K562 (cell line): ENCODE measurements around the gene ASCC1. TPM values are rescaled to one million over a fixed set of nuclear protein-coding genes. Genes with fewer than 3 reads are reported as not detected.

ENCODE experiments used
- ATAC-seq: fragments of 200-7000 bp; cut with Tn5 transposase; 3 replicates; pipeline ENCODE4 v1.9.1; 2020; ENCODE audit warnings: moderate library complexity
- BruUV-seq: library from RNA; stranded (reverse); fragments of 400-500 nt; replicated peaks from 2 replicates; lab custom pipeline; 2021; lab: Mats Ljungman, UMichigan
- CTCF ChIA-PET: fragments of 300-600 bp; formaldehyde crosslinking; extraction: SDS; loops from one replicate; lab custom pipeline; 2021; ENCODE audit warnings: low intra/inter-chr PET ratio; lab: Yijun Ruan, JAX
- POLR2A ChIA-PET: fragments of 300-600, 350-650 bp; sonication (Branson Sonifier 250); formaldehyde crosslinking; extraction: SDS; loops from one replicate; lab custom pipeline; 2021; ENCODE audit warnings: antibody characterized with exemption, inconsistent platforms; lab: Yijun Ruan, JAX
- DNase-seq, 4 experiments: peaks; one replicate each; pipeline versions ENCODE4 v3.0.0 to v3.0.0-alpha.2; 2011 to 2018; ENCODE audit warnings: low spot score in 3 of 4, mixed read lengths in 3 of 4; ENCODE audit errors: extremely low read depth in 1 of 4
- FAIRE-seq: peaks from 2 replicates; lab custom pipeline; 2011; peaks lifted over from hg19 to GRCh38; lab: Jason Lieb, UNC
- H2AFZ ChIP-seq: 2 replicates; pipeline ENCODE4 v1.6.0; 2011; ENCODE audit warnings: low read depth, low read length, control low read depth, inconsistent platforms
- H3K27ac ChIP-seq: fragments of 200-600 bp; 3 replicates; pipeline ENCODE4 v1.8.0; 2011; ENCODE audit warnings: low read depth, mild to moderate bottlenecking, control low read depth, inconsistent platforms, low read length, moderate library complexity, mixed read lengths; ENCODE audit errors: extremely low read depth
- H3K27me3 ChIP-seq, 2 experiments: fragments of 300-600 bp in 1 of 2; 2 replicates in 1 of 2; 3 replicates in 1 of 2; pipeline versions ENCODE4 v1.6.0 to v1.8.0; 2011; ENCODE audit warnings: inconsistent platforms in 2 of 2, low read length in 2 of 2, mild to moderate bottlenecking in 1 of 2, mixed read lengths in 1 of 2, moderate library complexity in 1 of 2; ENCODE audit not compliant: control insufficient read depth in 2 of 2, insufficient read depth in 2 of 2
- H3K36me3 ChIP-seq: fragments of 300-600 bp; 3 replicates; pipeline ENCODE4 v1.8.0; 2011; ENCODE audit warnings: mild to moderate bottlenecking, low read length, inconsistent platforms; ENCODE audit not compliant: control insufficient read depth, insufficient read depth
- H3K4me1 ChIP-seq, 2 experiments: fragments of 200-600 bp in 1 of 2; replicated peaks in 1 of 2; 2 replicates in 1 of 2; 3 replicates in 1 of 2; pipeline versions ENCODE4 v1.5.1 to v1.8.0; 2011; ENCODE audit warnings: inconsistent platforms in 2 of 2, low read length in 2 of 2, mild to moderate bottlenecking in 1 of 2, mixed read lengths in 1 of 2, moderate library complexity in 1 of 2; ENCODE audit not compliant: control insufficient read depth in 2 of 2, insufficient read depth in 2 of 2
- H3K4me2 ChIP-seq: 2 replicates; pipeline ENCODE4 v1.6.1; 2011; ENCODE audit warnings: low read length, control low read depth, inconsistent platforms, mixed read lengths; ENCODE audit not compliant: insufficient read depth
- H3K4me3 ChIP-seq: fragments of 200-600 bp; sonication (generic), shearing (Covaris generic); 2 replicates; pipeline ENCODE4 v1.5.1; 2016; ENCODE audit warnings: control low read depth, inconsistent platforms
- H3K79me2 ChIP-seq: fragments of 200-600 bp; 3 replicates; pipeline ENCODE4 v1.8.0; 2011; ENCODE audit warnings: low read length, inconsistent platforms; ENCODE audit not compliant: control insufficient read depth, insufficient read depth
- H3K9ac ChIP-seq, 2 experiments: 2 replicates each; pipeline versions ENCODE4 v1.6.0 to v1.6.1; 2011; ENCODE audit warnings: low read depth in 2 of 2, low read length in 2 of 2, control low read depth in 1 of 2, inconsistent platforms in 1 of 2, mild to moderate bottlenecking in 1 of 2, mixed read lengths in 1 of 2; ENCODE audit not compliant: insufficient read depth in 1 of 2
- H3K9me1 ChIP-seq: one replicate; pipeline ENCODE4 v1.6.0; 2011; ENCODE audit warnings: inconsistent platforms, mild to moderate bottlenecking, low read length, moderate library complexity; ENCODE audit not compliant: control insufficient read depth, insufficient read depth
- H3K9me3 ChIP-seq: replicated peaks from 2 replicates; pipeline ENCODE4 v1.5.1; 2011; ENCODE audit warnings: low read depth, low read length, inconsistent platforms; ENCODE audit not compliant: control insufficient read depth, insufficient read depth
- H4K20me1 ChIP-seq: replicated peaks from 2 replicates; pipeline ENCODE4 v1.6.1; 2011; ENCODE audit warnings: low read length, inconsistent platforms, mixed read lengths; ENCODE audit not compliant: control insufficient read depth, insufficient read depth
- DPF2 ChIP-seq: fragments of 450-650 bp; IDR thresholded peaks from 2 replicates; pipeline ENCODE4 v1.6.1; 2016
- HLTF ChIP-seq: fragments of 450-650 bp; IDR thresholded peaks from 2 replicates; pipeline ENCODE4 v1.6.1; 2016
- JUND ChIP-seq, 2 experiments: IDR thresholded peaks; 2 replicates in 1 of 2; 3 replicates in 1 of 2; pipeline ENCODE4 v1.6.1; 2011; ENCODE audit warnings: borderline replicate concordance in 2 of 2, low read depth in 2 of 2, low read length in 2 of 2, improper control_type of control experiment in 1 of 2, missing biosample characterization in 1 of 2, missing genetic modification characterization in 1 of 2, missing genetic modification reagents in 1 of 2
- KLF6 ChIP-seq: fragments of 250-450 bp; sonication (Bioruptor Pico); IDR thresholded peaks from 2 replicates; pipeline ENCODE4 v1.4.0; 2020; ENCODE audit warnings: mild to moderate bottlenecking, moderate library complexity, borderline replicate concordance
- MIER1 ChIP-seq: fragments of 450-650 bp; IDR thresholded peaks from 2 replicates; pipeline ENCODE4 v1.6.1; 2016; ENCODE audit warnings: antibody characterized with exemption, mild to moderate bottlenecking, low read depth
- SMARCE1 ChIP-seq: fragments of 450-650 bp; IDR thresholded peaks from 2 replicates; pipeline ENCODE4 v1.7.1; 2016; ENCODE audit warnings: mild to moderate bottlenecking
- TAF9B ChIP-seq: fragments of 450-650 bp; IDR thresholded peaks from 2 replicates; pipeline ENCODE4 v1.6.1; 2018; ENCODE audit warnings: mild to moderate bottlenecking; ENCODE audit not compliant: partially characterized antibody
- TCF3 ChIP-seq: sonication (generic); formaldehyde crosslinking; IDR thresholded peaks from 2 replicates; pipeline ENCODE4 v1.4.0; 2020; ENCODE audit warnings: mild to moderate bottlenecking, missing genetic modification reagents
- TEAD4 ChIP-seq, 2 experiments: sonication (generic) in 1 of 2; formaldehyde crosslinking in 1 of 2; IDR thresholded peaks; 2 replicates each; pipeline versions ENCODE4 v1.6.1 to v1.8.0; 2012 to 2022; ENCODE audit warnings: borderline replicate concordance in 1 of 2, inconsistent platforms in 1 of 2, low read length in 1 of 2, mild to moderate bottlenecking in 1 of 2, missing genetic modification reagents in 1 of 2
- ZBTB7A ChIP-seq: IDR thresholded peaks from 2 replicates; pipeline ENCODE4 v1.6.1; 2011; ENCODE audit warnings: low read depth, mild to moderate bottlenecking, low read length, moderate library complexity, borderline replicate concordance; ENCODE audit not compliant: control insufficient read depth
- ZNF217 ChIP-seq: sonication (generic); formaldehyde crosslinking; IDR thresholded peaks from 2 replicates; pipeline ENCODE4 v1.8.0; 2022; ENCODE audit warnings: mild to moderate bottlenecking, missing genetic modification reagents
- ZNF324 ChIP-seq: fragments of 250-450 bp; sonication (Bioruptor Pico); IDR thresholded peaks from 2 replicates; pipeline ENCODE4 v1.4.0; 2020; ENCODE audit warnings: mild to moderate bottlenecking
- ZNF512 ChIP-seq: IDR thresholded peaks from 2 replicates; pipeline ENCODE4 v1.6.1; 2016; ENCODE audit warnings: missing genetic modification characterization, missing compliant biosample characterization
- ZNF668 ChIP-seq: fragments of 250-450 bp; sonication (Bioruptor Pico); IDR thresholded peaks from 2 replicates; pipeline ENCODE4 v1.8.0; 2022; ENCODE audit warnings: mild to moderate bottlenecking, inconsistent platforms
- WGBS: fragments of 100-300 bp; shearing (Covaris generic); methylation state at CpG from one replicate; pipeline ENCODE4 v1.1.6; 2016; ENCODE audit warnings: low coverage, mixed read lengths; ENCODE audit not compliant: insufficient coverage; ENCODE audit errors: missing lambda C conversion rate; 5-methylcytosine and 5-hydroxymethylcytosine counted together
- in situ Hi-C: fragments of 300-500 bp; cut with MboI; formaldehyde crosslinking; loops from 4 replicates; pipeline ENCODE4 v1.15.0; 2018; ENCODE audit warnings: inconsistent platforms, mixed read lengths
- intact Hi-C: fragments of 100-400 bp; cut with micrococcal nuclease; formaldehyde crosslinking; loops from 2 replicates; pipeline ENCODE4 v1.14.2; 2022
- polyA plus RNA-seq, 8 experiments: library from polyadenylated mRNA; depleted of rRNA in 4 of 8; stranded (reverse) in 5 of 8; unstranded in 3 of 8; fragments of >200 nt; fragmentation: Nextera tagmentation in 2 of 8; fragmentation: Illumina TruSeq in 1 of 8; extraction: Ambion mirVana in 2 of 8; extraction: Trizol in 1 of 8; gene quantifications; 2 replicates each; pipeline versions ENCODE4 v1.2.1 to v1.2.3, GENCODE V29; 2011 to 2014; ENCODE audit warnings: inconsistent platforms in 1 of 8, missing spikeins in 1 of 8
- total RNA-seq, 7 experiments: library from RNA; depleted of rRNA in 6 of 7; stranded (reverse); fragments of >200 nt in 6 of 7; fragmentation: Illumina TruSeq in 2 of 7; extraction: Trizol in 2 of 7; gene quantifications; 2 replicates each; pipeline versions ENCODE4 v1.2.1 to v1.2.3, GENCODE V29; 2011 to 2021; ENCODE audit warnings: low replicate concordance in 1 of 7

ASCC1 gene
- total and polyA plus RNA-seq, 9 of the 15 experiments (the other 6 are each of a cell fraction or from before 2014, with no cell fraction given), result 31.7 to 73.3 (median 52.8) TPM

- FAIRE-seq, result no peak
- TF ChIP-seq KLF6 (CRISPR knock-in tag), result no peak
- TF ChIP-seq HLTF, result no peak
- TF ChIP-seq ZNF324 (CRISPR knock-in tag), result no peak
- no peak for TF ChIP-seq MIER1
- no peak for TF ChIP-seq ZBTB7A
- Histone ChIP-seq H2AFZ (no peak overlapping the region), H3K4me2 (no peak overlapping the region), H3K9ac (no peak overlapping the region), H3K27ac (no peak overlapping the region), H4K20me1 (no peaks in the 10 kb centered on the region), H3K36me3 (peaks cover 17% of the 10 kb centered on the region; the same call in 1 of the 3 replicates), H3K9me3 (no peaks in the 10 kb centered on the region), H3K4me1 (peaks cover 3 to 7% of the 10 kb centered on the region in 2 experiments; a peak in 3 of 5 replicates), H3K9me1 (peaks cover 3% of the 10 kb centered on the region), H3K79me2 (no peaks in the 10 kb centered on the region), H3K27me3 (no peaks in the 10 kb centered on the region), H3K4me3 (no peak overlapping the region)
- BruUV-seq, result no TSS peak
- ChIA-PET POLR2A (interaction anchor here (0.6 to 1.4 kb wide), 3 partner anchors 18 to 804 kb away, joined by 3 to 4 read pairs (median 3); no protein-coding TSS in a partner anchor), CTCF (no interaction called here)
- DNase-seq, result no peak
- in situ Hi-C loops (no loop called here), intact Hi-C loops (no loop called here)
- WGBS, result 42% methylated on average over 2 of the region's 2 CpGs
- no peak for ATAC-seq
These were observed 38.6 kb downstream of the ASCC1 start for GRCh38 chr10:72177454-72177853.

GRCh38 chr10:72176701-72177100, 39.4 kb downstream of the ASCC1 start:
- Histone ChIP-seq H3K9ac (no peak overlapping the region), H3K36me3 (peaks cover 14% of the 10 kb centered on the region; the same call in 1 of the 3 replicates), H2AFZ (no peak overlapping the region), H3K4me1 (peaks cover 3 to 10% of the 10 kb centered on the region in 2 experiments; a peak in 3 of 5 replicates), H3K9me1 (peaks cover 3% of the 10 kb centered on the region), H3K27ac (no peak overlapping the region), H3K79me2 (no peaks in the 10 kb centered on the region), H3K9me3 (no peaks in the 10 kb centered on the region), H3K27me3 (no peaks in the 10 kb centered on the region), H3K4me2 (no peak overlapping the region), H4K20me1 (no peaks in the 10 kb centered on the region), H3K4me3 (no peak overlapping the region)
- WGBS, result 32% methylated on average over 2 of the region's 2 CpGs
- ATAC-seq (peak; percentile 23; the same call in 2 of the 3 replicates), DNase-seq (no peak), FAIRE-seq (no peak)
- no TSS peak for BruUV-seq
- intact Hi-C loops, result no loop called here
- ChIA-PET CTCF (no interaction called here), POLR2A (interaction anchor here (0.8 to 1.4 kb wide), 2 partner anchors 19 to 607 kb away, joined by 3 to 4 read pairs; no protein-coding TSS in a partner anchor)
- in situ Hi-C loops, result no loop called here
- peak; percentile 51; the same call in 1 of the 2 replicates for TF ChIP-seq DPF2
- 0 out of 2 replicates have a peak, but pooled peaks have one; percentile 2 for TF ChIP-seq JUND (IDR thresholded peaks at IDR 0.05; ENCODE audit: borderline replicate concordance, low read depth, low read length)
- TF ChIP-seq JUND (tag; IDR thresholded peaks at IDR 0.05; ENCODE audit: borderline replicate concordance, low read depth, low read length), result no peak
- TF ChIP-seq ZNF512 (tag), result no peak
- no peak for TF ChIP-seq TAF9B
- TF ChIP-seq TCF3 (CRISPR knock-in tag), result 0 out of 2 replicates have a peak, but pooled peaks have one; percentile 19
- peak; percentile 19; the same call in 1 of the 2 replicates for TF ChIP-seq TEAD4 (IDR thresholded peaks at IDR 0.05; ENCODE audit: low read length)
- TF ChIP-seq TEAD4 (CRISPR knock-in tag; IDR thresholded peaks at IDR 0.05; ENCODE audit: borderline replicate concordance), result no peak
- TF ChIP-seq ZNF217 (CRISPR knock-in tag), result 0 out of 2 replicates have a peak, but pooled peaks have one; percentile 34
- TF ChIP-seq ZNF668 (CRISPR knock-in tag), result 0 out of 2 replicates have a peak, but pooled peaks have one; percentile 19
- 0 out of 2 replicates have a peak, but pooled peaks have one; percentile 34 for TF ChIP-seq SMARCE1
